IMR-90 (cell line): Measurements from ENCODE around the gene NPIPB8. TPM values are rescaled to one million over a fixed set of nuclear protein-coding genes. Genes with fewer than 3 reads are reported as not detected.
"Not testable (repeated sequence)": the region's sequence is repeated elsewhere in the genome, so short reads cannot be mapped to it uniquely, and the experiment has no call there.

Source experiments
- ATAC-seq: fragments of 200-7000 bp; cut with Tn5 transposase; 2 replicates; pipeline ENCODE4 v1.9.1; 2020; ENCODE audit warnings: low read depth, mild to moderate bottlenecking, moderate library complexity
- BruUV-seq: library from RNA; stranded (reverse); fragments of 400-500 nt; replicated peaks from 2 replicates; lab custom pipeline; 2021; lab: Mats Ljungman, UMichigan
- CTCF ChIA-PET: fragments of 300-600 bp; formaldehyde crosslinking; extraction: SDS; loops from one replicate; lab custom pipeline; 2021; ENCODE audit warnings: antibody characterized with exemption; lab: Yijun Ruan, JAX
- POLR2A ChIA-PET: fragments of 300-600 bp; sonication (Branson Sonifier 250); formaldehyde crosslinking; loops from one replicate; lab custom pipeline; 2022; ENCODE audit warnings: antibody characterized with exemption; ENCODE audit not compliant: unreplicated experiment; lab: Charles Lee
- DNase-seq: peaks from one replicate; pipeline ENCODE4 v3.0.0; 2013
- H2AFZ ChIP-seq: replicated peaks from 2 replicates; pipeline ENCODE3; 2013; ENCODE audit warnings: low read length, mild to moderate bottlenecking; ENCODE audit not compliant: poor library complexity
- H2AK5ac ChIP-seq: 2 replicates; pipeline ENCODE4 v1.6.1; 2013; ENCODE audit warnings: low read depth, low read length, inconsistent platforms
- H2AK9ac ChIP-seq: replicated peaks from 2 replicates; pipeline ENCODE3; 2013; ENCODE audit warnings: mild to moderate bottlenecking, low read depth, low read length, moderate library complexity; ENCODE audit not compliant: poor library complexity
- H2BK120ac ChIP-seq: 2 replicates; pipeline ENCODE4 v1.6.1; 2013; ENCODE audit warnings: low read depth, low read length, inconsistent platforms
- H2BK15ac ChIP-seq: 3 replicates; pipeline ENCODE4 v1.6.1; 2013; ENCODE audit warnings: low read depth, low read length, inconsistent platforms
- H2BK20ac ChIP-seq: 2 replicates; pipeline ENCODE4 v1.6.1; 2013; ENCODE audit warnings: low read depth, mild to moderate bottlenecking, inconsistent platforms, low read length, moderate library complexity
- H2BK5ac ChIP-seq: 2 replicates; pipeline ENCODE4 v1.6.1; 2013; ENCODE audit warnings: mild to moderate bottlenecking, low read depth, low read length, inconsistent platforms; ENCODE audit not compliant: poor library complexity, severe bottlenecking
- H3K14ac ChIP-seq: replicated peaks from 2 replicates; pipeline ENCODE4 v1.6.1; 2013; ENCODE audit warnings: low read depth, low read length, inconsistent platforms
- H3K18ac ChIP-seq: 2 replicates; pipeline ENCODE4 v1.6.1; 2013; ENCODE audit warnings: low read depth, low read length, control low read depth
- H3K23ac ChIP-seq: 2 replicates; pipeline ENCODE4 v1.6.1; 2013; ENCODE audit warnings: low read depth, low read length, inconsistent platforms
- H3K27ac ChIP-seq: 2 replicates; pipeline ENCODE4 v1.5.1; 2013; ENCODE audit warnings: mild to moderate bottlenecking, control low read depth, low read length; ENCODE audit not compliant: insufficient read depth
- H3K27me3 ChIP-seq: 2 replicates; pipeline ENCODE4 v1.6.1; 2013; ENCODE audit warnings: low read length; ENCODE audit not compliant: control insufficient read depth, insufficient read depth
- H3K36me3 ChIP-seq: 2 replicates; pipeline ENCODE4 v1.6.1; 2013; ENCODE audit warnings: low read length, mixed read lengths; ENCODE audit not compliant: control insufficient read depth, insufficient read depth
- H3K4ac ChIP-seq: 2 replicates; pipeline ENCODE4 v1.6.1; 2013; ENCODE audit warnings: low read depth, low read length, inconsistent platforms
- H3K4me1 ChIP-seq: 2 replicates; pipeline ENCODE4 v1.6.1; 2013; ENCODE audit warnings: low read length, mixed read lengths; ENCODE audit not compliant: control insufficient read depth, insufficient read depth
- H3K4me2 ChIP-seq: 2 replicates; pipeline ENCODE4 v1.6.1; 2013; ENCODE audit warnings: low read depth, mild to moderate bottlenecking, control low read depth, low read length, moderate library complexity
- H3K4me3 ChIP-seq: 2 replicates; pipeline ENCODE4 v1.5.1; 2013; ENCODE audit warnings: low read depth, mild to moderate bottlenecking, control low read depth, low read length, moderate library complexity; ENCODE audit not compliant: insufficient read depth
- H3K56ac ChIP-seq: 2 replicates; pipeline ENCODE4 v1.6.1; 2013; ENCODE audit warnings: low read length, inconsistent platforms; ENCODE audit not compliant: insufficient read depth; ENCODE audit errors: extremely low read depth
- H3K79me1 ChIP-seq, 2 experiments: 2 replicates each; pipeline ENCODE4 v1.6.1; 2013; ENCODE audit warnings: low read length in 2 of 2, inconsistent platforms in 1 of 2, low read depth in 1 of 2
- H3K9ac ChIP-seq: 2 replicates; pipeline ENCODE4 v1.6.1; 2013; ENCODE audit warnings: low read depth, low read length, control low read depth
- H3K9me1 ChIP-seq: 2 replicates; pipeline ENCODE4 v1.6.1; 2013; ENCODE audit warnings: low read length, inconsistent platforms; ENCODE audit not compliant: insufficient read depth
- H3K9me3 ChIP-seq: 2 replicates; pipeline ENCODE4 v1.6.1; 2013; ENCODE audit warnings: low read length; ENCODE audit not compliant: control insufficient read depth, insufficient read depth
- H4K20me1 ChIP-seq: 2 replicates; pipeline ENCODE4 v1.6.1; 2013; ENCODE audit warnings: low read length, inconsistent platforms; ENCODE audit not compliant: insufficient read depth
- H4K5ac ChIP-seq: 2 replicates; pipeline ENCODE4 v1.6.1; 2013; ENCODE audit warnings: mild to moderate bottlenecking, low read depth, low read length, control low read depth
- H4K8ac ChIP-seq, 2 experiments: 2 replicates each; pipeline ENCODE4 v1.6.1; 2013; ENCODE audit warnings: low read depth in 2 of 2, low read length in 2 of 2, control low read depth in 1 of 2, inconsistent platforms in 1 of 2
- H4K91ac ChIP-seq: 2 replicates; pipeline ENCODE4 v1.6.1; 2013; ENCODE audit warnings: low read depth, low read length, inconsistent platforms; ENCODE audit not compliant: insufficient read depth
- WGBS, 2 experiments: methylation state at CpG; one replicate each; pipeline versions ENCODE4 v1.1.5 to v1.1.7; 2013; ENCODE audit warnings: missing lambda C conversion rate in 2 of 2; ENCODE audit not compliant: insufficient read length in 1 of 2; ENCODE audit errors: extremely low coverage in 2 of 2; 5-methylcytosine and 5-hydroxymethylcytosine counted together
- dilution Hi-C: fragments of 300-500 bp; cut with HindIII; formaldehyde crosslinking; loops from one replicate; pipeline ENCODE4 v1.14.3; 2018; ENCODE audit warnings: low sequenced_read_pairs; ENCODE audit not compliant: unreplicated experiment
- in situ Hi-C: fragments of 300-500 bp; cut with MboI; formaldehyde crosslinking; loops from 3 replicates; pipeline ENCODE4 v1.14.3; 2019; ENCODE audit warnings: low sequenced_read_pairs, inconsistent platforms, mixed read lengths
- intact Hi-C: fragments of 100-400 bp; cut with micrococcal nuclease; formaldehyde crosslinking; loops from 2 replicates; pipeline ENCODE4 v1.10.0; 2022
- polyA plus RNA-seq, 3 experiments: library from polyadenylated mRNA; depleted of rRNA; stranded (reverse); fragments of >200 nt; gene quantifications; 2 replicates each; pipeline ENCODE4 v1.2.3, GENCODE V29; 2012; ENCODE audit warnings: low replicate concordance in 1 of 3
- total RNA-seq: library from RNA; depleted of rRNA; stranded (reverse); fragments of >200 nt; gene quantifications from 2 replicates; pipeline ENCODE4 v1.2.3, GENCODE V29; 2012

NPIPB8 gene
- total and polyA plus RNA-seq, 2 of the 4 experiments (the other 2 are of a cell fraction): not detected

GRCh38 chr16:28639959-28640358, 2.1 kb downstream of the NPIPB8 start:
- H3K36me3 ChIP-seq, H3K9me1 ChIP-seq, in situ Hi-C loops, dilution Hi-C loops, H3K9me3 ChIP-seq, H3K23ac ChIP-seq, ATAC-seq, H3K4me3 ChIP-seq, H3K27ac ChIP-seq, H3K4me2 ChIP-seq, H2AK9ac ChIP-seq, H4K5ac ChIP-seq, H2AK5ac ChIP-seq, H3K9ac ChIP-seq, H2BK20ac ChIP-seq, H3K18ac ChIP-seq, intact Hi-C loops, BruUV-seq, H4K91ac ChIP-seq, H2AFZ ChIP-seq, H4K8ac ChIP-seq, H3K79me1 ChIP-seq, H3K27me3 ChIP-seq, H2BK120ac ChIP-seq, CTCF ChIA-PET, H3K4me1 ChIP-seq, H3K4ac ChIP-seq, H3K14ac ChIP-seq, H2BK5ac ChIP-seq, H3K56ac ChIP-seq, DNase-seq, POLR2A ChIA-PET, H2BK15ac ChIP-seq, H4K20me1 ChIP-seq: not testable (repeated sequence)
- WGBS, 2 experiments: no CpG with 5 or more reads among the region's 2 CpGs

- H3K9me3 ChIP-seq, H4K5ac ChIP-seq, H3K18ac ChIP-seq, H3K9ac ChIP-seq, H2BK20ac ChIP-seq, H4K20me1 ChIP-seq, BruUV-seq, POLR2A ChIA-PET, ATAC-seq, H3K4me2 ChIP-seq, H3K23ac ChIP-seq, H2BK120ac ChIP-seq, in situ Hi-C loops, dilution Hi-C loops, H3K4me1 ChIP-seq, H2AK9ac ChIP-seq, H3K14ac ChIP-seq, H3K56ac ChIP-seq, H4K8ac ChIP-seq, H3K9me1 ChIP-seq, intact Hi-C loops, H2BK15ac ChIP-seq, DNase-seq, H2BK5ac ChIP-seq, H3K79me1 ChIP-seq, H2AFZ ChIP-seq, H2AK5ac ChIP-seq, H3K36me3 ChIP-seq, H3K27me3 ChIP-seq, H3K4me3 ChIP-seq, H3K4ac ChIP-seq, H3K27ac ChIP-seq, H4K91ac ChIP-seq, CTCF ChIA-PET: not testable (repeated sequence)
- WGBS, 2 experiments: 89% methylated on average over 3 of the region's 25 CpGs; no CpG with 5 or more reads in 1 of the 2 experiments
Observed at GRCh38 chr16:28666264-28666663, 28.4 kb downstream of the NPIPB8 start.
